K562 (cell line): ENCODE data around the gene CD52. TPM values are rescaled to one million over a fixed set of nuclear protein-coding genes. Genes with fewer than 3 reads are reported as not detected.

Source experiments
- ATAC-seq: fragments of 200-7000 bp; cut with Tn5 transposase; 3 replicates; pipeline ENCODE4 v1.9.1; 2020; ENCODE audit warnings: moderate library complexity
- BruUV-seq: library from RNA; stranded (reverse); fragments of 400-500 nt; replicated peaks from 2 replicates; lab custom pipeline; 2021; lab: Mats Ljungman, UMichigan
- CTCF ChIA-PET: fragments of 300-600 bp; formaldehyde crosslinking; extraction: SDS; loops from one replicate; lab custom pipeline; 2021; ENCODE audit warnings: low intra/inter-chr PET ratio; lab: Yijun Ruan, JAX
- POLR2A ChIA-PET: fragments of 300-600, 350-650 bp; sonication (Branson Sonifier 250); formaldehyde crosslinking; extraction: SDS; loops from one replicate; lab custom pipeline; 2021; ENCODE audit warnings: antibody characterized with exemption, inconsistent platforms; lab: Yijun Ruan, JAX
- DNase-seq, 4 experiments: peaks; one replicate each; pipeline versions ENCODE4 v3.0.0 to v3.0.0-alpha.2; 2011 to 2018; ENCODE audit warnings: low spot score in 3 of 4, mixed read lengths in 3 of 4; ENCODE audit errors: extremely low read depth in 1 of 4
- FAIRE-seq: peaks from 2 replicates; lab custom pipeline; 2011; peaks lifted over from hg19 to GRCh38; lab: Jason Lieb, UNC
- H2AFZ ChIP-seq: 2 replicates; pipeline ENCODE4 v1.6.0; 2011; ENCODE audit warnings: low read depth, low read length, control low read depth, inconsistent platforms
- H3K27ac ChIP-seq: fragments of 200-600 bp; 3 replicates; pipeline ENCODE4 v1.8.0; 2011; ENCODE audit warnings: low read depth, mild to moderate bottlenecking, control low read depth, inconsistent platforms, low read length, moderate library complexity, mixed read lengths; ENCODE audit errors: extremely low read depth
- H3K27me3 ChIP-seq, 2 experiments: fragments of 300-600 bp in 1 of 2; 2 replicates in 1 of 2; 3 replicates in 1 of 2; pipeline versions ENCODE4 v1.6.0 to v1.8.0; 2011; ENCODE audit warnings: inconsistent platforms in 2 of 2, low read length in 2 of 2, mild to moderate bottlenecking in 1 of 2, mixed read lengths in 1 of 2, moderate library complexity in 1 of 2; ENCODE audit not compliant: control insufficient read depth in 2 of 2, insufficient read depth in 2 of 2
- H3K36me3 ChIP-seq: fragments of 300-600 bp; 3 replicates; pipeline ENCODE4 v1.8.0; 2011; ENCODE audit warnings: mild to moderate bottlenecking, low read length, inconsistent platforms; ENCODE audit not compliant: control insufficient read depth, insufficient read depth
- H3K4me1 ChIP-seq, 2 experiments: fragments of 200-600 bp in 1 of 2; replicated peaks in 1 of 2; 2 replicates in 1 of 2; 3 replicates in 1 of 2; pipeline versions ENCODE4 v1.5.1 to v1.8.0; 2011; ENCODE audit warnings: inconsistent platforms in 2 of 2, low read length in 2 of 2, mild to moderate bottlenecking in 1 of 2, mixed read lengths in 1 of 2, moderate library complexity in 1 of 2; ENCODE audit not compliant: control insufficient read depth in 2 of 2, insufficient read depth in 2 of 2
- H3K4me2 ChIP-seq: 2 replicates; pipeline ENCODE4 v1.6.1; 2011; ENCODE audit warnings: low read length, control low read depth, inconsistent platforms, mixed read lengths; ENCODE audit not compliant: insufficient read depth
- H3K4me3 ChIP-seq: fragments of 200-600 bp; sonication (generic), shearing (Covaris generic); 2 replicates; pipeline ENCODE4 v1.5.1; 2016; ENCODE audit warnings: control low read depth, inconsistent platforms
- H3K79me2 ChIP-seq: fragments of 200-600 bp; 3 replicates; pipeline ENCODE4 v1.8.0; 2011; ENCODE audit warnings: low read length, inconsistent platforms; ENCODE audit not compliant: control insufficient read depth, insufficient read depth
- H3K9ac ChIP-seq, 2 experiments: 2 replicates each; pipeline versions ENCODE4 v1.6.0 to v1.6.1; 2011; ENCODE audit warnings: low read depth in 2 of 2, low read length in 2 of 2, control low read depth in 1 of 2, inconsistent platforms in 1 of 2, mild to moderate bottlenecking in 1 of 2, mixed read lengths in 1 of 2; ENCODE audit not compliant: insufficient read depth in 1 of 2
- H3K9me1 ChIP-seq: one replicate; pipeline ENCODE4 v1.6.0; 2011; ENCODE audit warnings: inconsistent platforms, mild to moderate bottlenecking, low read length, moderate library complexity; ENCODE audit not compliant: control insufficient read depth, insufficient read depth
- H3K9me3 ChIP-seq: replicated peaks from 2 replicates; pipeline ENCODE4 v1.5.1; 2011; ENCODE audit warnings: low read depth, low read length, inconsistent platforms; ENCODE audit not compliant: control insufficient read depth, insufficient read depth
- H4K20me1 ChIP-seq: replicated peaks from 2 replicates; pipeline ENCODE4 v1.6.1; 2011; ENCODE audit warnings: low read length, inconsistent platforms, mixed read lengths; ENCODE audit not compliant: control insufficient read depth, insufficient read depth
- EP300 ChIP-seq: IDR thresholded peaks from 2 replicates; pipeline ENCODE4 v1.6.1; 2012; ENCODE audit warnings: low read length, improper control_type of control experiment
- HOXB6 ChIP-seq: fragments of 250-450 bp; sonication (Bioruptor Pico); IDR thresholded peaks from 2 replicates; pipeline ENCODE4 v1.5.1; 2022; ENCODE audit warnings: mild to moderate bottlenecking, borderline replicate concordance
- SLC30A9 ChIP-seq: fragments of 250-450 bp; sonication (Bioruptor Pico); IDR thresholded peaks from 2 replicates; pipeline ENCODE4 v1.8.0; 2022; ENCODE audit warnings: mild to moderate bottlenecking, moderate library complexity
- TRIM24 ChIP-seq, 2 experiments: fragments of 450-650 bp; IDR thresholded peaks; 2 replicates each; pipeline ENCODE4 v1.6.1; 2016
- ZEB2 ChIP-seq: fragments of 450-650 bp; IDR thresholded peaks from 2 replicates; pipeline ENCODE4 v1.6.1; 2016
- ZNF551 ChIP-seq: fragments of 250-450 bp; sonication (Bioruptor Pico); IDR thresholded peaks from 2 replicates; pipeline ENCODE4 v1.5.0; 2021; ENCODE audit warnings: mild to moderate bottlenecking, moderate library complexity
- WGBS: fragments of 100-300 bp; shearing (Covaris generic); methylation state at CpG from one replicate; pipeline ENCODE4 v1.1.6; 2016; ENCODE audit warnings: low coverage, mixed read lengths; ENCODE audit not compliant: insufficient coverage; ENCODE audit errors: missing lambda C conversion rate; 5-methylcytosine and 5-hydroxymethylcytosine counted together
- in situ Hi-C: fragments of 300-500 bp; cut with MboI; formaldehyde crosslinking; loops from 4 replicates; pipeline ENCODE4 v1.15.0; 2018; ENCODE audit warnings: inconsistent platforms, mixed read lengths
- intact Hi-C: fragments of 100-400 bp; cut with micrococcal nuclease; formaldehyde crosslinking; loops from 2 replicates; pipeline ENCODE4 v1.14.2; 2022
- polyA plus RNA-seq, 8 experiments: library from polyadenylated mRNA; depleted of rRNA in 4 of 8; stranded (reverse) in 5 of 8; unstranded in 3 of 8; fragments of >200 nt; fragmentation: Nextera tagmentation in 2 of 8; fragmentation: Illumina TruSeq in 1 of 8; extraction: Ambion mirVana in 2 of 8; extraction: Trizol in 1 of 8; gene quantifications; 2 replicates each; pipeline versions ENCODE4 v1.2.1 to v1.2.3, GENCODE V29; 2011 to 2014; ENCODE audit warnings: inconsistent platforms in 1 of 8, missing spikeins in 1 of 8
- total RNA-seq, 7 experiments: library from RNA; depleted of rRNA in 6 of 7; stranded (reverse); fragments of >200 nt in 6 of 7; fragmentation: Illumina TruSeq in 2 of 7; extraction: Trizol in 2 of 7; gene quantifications; 2 replicates each; pipeline versions ENCODE4 v1.2.1 to v1.2.3, GENCODE V29; 2011 to 2021; ENCODE audit warnings: low replicate concordance in 1 of 7
- TF ChIP-seq, protein P1 (sequence below): fragments of 250-450 bp; sonication (Bioruptor Pico); IDR thresholded peaks from 2 replicates; pipeline ENCODE4 v1.5.0; 2021
- TF ChIP-seq, protein P2 (sequence below): fragments of 450-650 bp; IDR thresholded peaks from 2 replicates; pipeline ENCODE4 v1.6.1; 2017; ENCODE audit warnings: antibody characterized with exemption
- TF ChIP-seq, protein P3 (sequence below): conservative IDR thresholded peaks from 2 replicates; pipeline ENCODE4 v1.6.1; 2011; ENCODE audit warnings: low read depth, mild to moderate bottlenecking, low read length; ENCODE audit not compliant: control insufficient read depth
- TF ChIP-seq, protein P4 (sequence below), 2 experiments: fragments of 450-650 bp in 1 of 2; IDR thresholded peaks; 2 replicates each; pipeline ENCODE4 v1.6.1; 2011 to 2017; ENCODE audit warnings: low read depth in 2 of 2, antibody characterized with exemption in 1 of 2, borderline replicate concordance in 1 of 2, low read length in 1 of 2, mild to moderate bottlenecking in 1 of 2, mixed read lengths in 1 of 2; ENCODE audit not compliant: control insufficient read depth in 1 of 2

CD52 gene
- total and polyA plus RNA-seq, 9 of the 15 experiments (the other 6 are each of a cell fraction or from before 2014, with no cell fraction given) = 34.9 to 488 (median 173) TPM

DNA sequence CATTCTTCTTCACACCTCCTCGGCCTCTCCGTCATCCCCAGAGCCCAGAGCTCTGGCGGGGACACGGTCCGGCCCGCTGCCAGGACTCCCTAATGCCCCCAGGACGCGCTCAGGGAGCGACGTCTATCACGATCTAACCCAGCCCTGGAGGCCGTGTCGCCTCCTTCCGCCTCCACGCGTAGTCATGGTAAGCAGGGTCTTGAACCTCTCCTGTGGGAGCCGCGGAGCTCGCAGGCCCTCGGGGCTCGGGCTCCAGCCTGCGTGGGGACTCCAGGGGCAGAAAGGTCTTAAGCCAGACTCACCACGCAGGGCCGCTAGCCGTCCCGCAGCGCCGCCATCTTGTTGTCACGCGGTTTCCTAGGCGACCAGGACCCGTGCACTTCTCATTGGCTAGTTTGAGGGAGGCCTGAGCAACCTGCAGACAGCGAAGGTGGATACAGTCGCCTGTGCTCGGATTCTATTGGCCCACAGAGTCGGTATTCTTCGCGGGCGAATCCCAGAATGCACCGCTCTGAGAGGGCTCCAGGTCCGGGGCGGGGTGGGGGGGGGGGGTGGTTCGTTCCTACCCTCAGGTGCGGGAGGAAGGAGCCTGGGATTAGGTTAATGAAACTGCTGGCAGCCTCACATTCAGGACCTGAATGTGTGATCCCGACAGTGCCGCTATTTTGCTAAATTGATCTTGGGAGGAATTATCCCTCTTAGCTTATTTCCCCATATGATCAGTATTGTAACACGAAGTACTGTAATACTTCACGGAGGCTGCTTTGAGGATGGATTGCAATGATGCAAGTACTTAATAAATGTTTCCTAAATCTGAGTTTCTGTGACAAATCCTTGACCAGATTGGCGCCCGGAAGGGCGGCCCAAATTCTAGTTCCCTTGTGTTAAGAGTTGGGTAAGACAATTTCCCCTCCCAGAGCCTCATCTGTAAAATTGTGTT lies 11.2 kb upstream of the CD52 start, which contains the start of gene UBXN11 (continued):
- TF ChIP-seq, protein P1, sequence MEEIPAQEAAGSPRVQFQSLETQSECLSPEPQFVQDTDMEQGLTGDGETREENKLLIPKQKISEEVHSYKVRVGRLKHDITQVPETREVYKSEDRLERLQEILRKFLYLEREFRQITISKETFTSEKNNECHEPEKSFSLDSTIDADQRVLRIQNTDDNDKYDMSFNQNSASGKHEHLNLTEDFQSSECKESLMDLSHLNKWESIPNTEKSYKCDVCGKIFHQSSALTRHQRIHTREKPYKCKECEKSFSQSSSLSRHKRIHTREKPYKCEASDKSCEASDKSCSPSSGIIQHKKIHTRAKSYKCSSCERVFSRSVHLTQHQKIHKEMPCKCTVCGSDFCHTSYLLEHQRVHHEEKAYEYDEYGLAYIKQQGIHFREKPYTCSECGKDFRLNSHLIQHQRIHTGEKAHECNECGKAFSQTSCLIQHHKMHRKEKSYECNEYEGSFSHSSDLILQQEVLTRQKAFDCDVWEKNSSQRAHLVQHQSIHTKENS (CRISPR knock-in tag) = no peak
- TF ChIP-seq, protein P2, sequence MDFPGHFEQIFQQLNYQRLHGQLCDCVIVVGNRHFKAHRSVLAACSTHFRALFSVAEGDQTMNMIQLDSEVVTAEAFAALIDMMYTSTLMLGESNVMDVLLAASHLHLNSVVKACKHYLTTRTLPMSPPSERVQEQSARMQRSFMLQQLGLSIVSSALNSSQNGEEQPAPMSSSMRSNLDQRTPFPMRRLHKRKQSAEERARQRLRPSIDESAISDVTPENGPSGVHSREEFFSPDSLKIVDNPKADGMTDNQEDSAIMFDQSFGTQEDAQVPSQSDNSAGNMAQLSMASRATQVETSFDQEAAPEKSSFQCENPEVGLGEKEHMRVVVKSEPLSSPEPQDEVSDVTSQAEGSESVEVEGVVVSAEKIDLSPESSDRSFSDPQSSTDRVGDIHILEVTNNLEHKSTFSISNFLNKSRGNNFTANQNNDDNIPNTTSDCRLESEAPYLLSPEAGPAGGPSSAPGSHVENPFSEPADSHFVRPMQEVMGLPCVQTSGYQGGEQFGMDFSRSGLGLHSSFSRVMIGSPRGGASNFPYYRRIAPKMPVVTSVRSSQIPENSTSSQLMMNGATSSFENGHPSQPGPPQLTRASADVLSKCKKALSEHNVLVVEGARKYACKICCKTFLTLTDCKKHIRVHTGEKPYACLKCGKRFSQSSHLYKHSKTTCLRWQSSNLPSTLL = no peak
- TF ChIP-seq ZNF551 = no peak

DNA sequence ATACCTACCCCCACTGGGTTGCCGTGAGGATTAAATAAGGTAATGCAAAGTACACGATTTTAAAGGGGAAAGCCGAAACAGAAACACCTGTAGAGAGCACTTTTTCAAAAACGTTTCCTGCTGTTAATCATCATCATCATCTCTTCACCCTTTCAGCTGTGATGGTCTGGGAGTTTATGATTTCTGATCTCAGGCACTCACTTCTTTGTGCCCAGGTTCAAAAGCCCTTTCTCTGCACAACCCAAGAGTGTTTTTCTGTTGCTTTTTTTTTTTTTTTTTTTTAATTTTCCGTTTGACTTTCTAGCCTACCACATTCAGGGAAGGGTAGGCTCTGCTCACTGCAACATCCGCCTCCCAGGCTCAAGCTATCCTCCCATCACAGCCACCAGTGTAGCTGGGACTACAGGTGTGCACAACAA lies 10.4 kb upstream of the CD52 start:
- no TSS peak for BruUV-seq
- Histone ChIP-seq H4K20me1 (no peaks in the 10 kb centered on the region), H3K4me3 (peak overlapping the region; percentile 77), H3K36me3 (no peaks in the 10 kb centered on the region), H3K9ac (peak overlapping the region in 1 of 2 experiments; percentile 76; a peak in 2 of 4 replicates), H2AFZ (peak overlapping the region; percentile 91), H3K79me2 (peaks cover 13% of the 10 kb centered on the region; the same call in 2 of the 3 replicates), H3K4me2 (peak overlapping the region; percentile 89), H3K9me3 (no peaks in the 10 kb centered on the region), H3K27ac (peak overlapping the region; percentile 77), H3K4me1 (peaks cover 28 to 31% of the 10 kb centered on the region in 2 experiments), H3K27me3 (no peaks in the 10 kb centered on the region), H3K9me1 (no peaks in the 10 kb centered on the region)
- CTCF ChIA-PET = no interaction called here
- TF ChIP-seq, protein P3, sequence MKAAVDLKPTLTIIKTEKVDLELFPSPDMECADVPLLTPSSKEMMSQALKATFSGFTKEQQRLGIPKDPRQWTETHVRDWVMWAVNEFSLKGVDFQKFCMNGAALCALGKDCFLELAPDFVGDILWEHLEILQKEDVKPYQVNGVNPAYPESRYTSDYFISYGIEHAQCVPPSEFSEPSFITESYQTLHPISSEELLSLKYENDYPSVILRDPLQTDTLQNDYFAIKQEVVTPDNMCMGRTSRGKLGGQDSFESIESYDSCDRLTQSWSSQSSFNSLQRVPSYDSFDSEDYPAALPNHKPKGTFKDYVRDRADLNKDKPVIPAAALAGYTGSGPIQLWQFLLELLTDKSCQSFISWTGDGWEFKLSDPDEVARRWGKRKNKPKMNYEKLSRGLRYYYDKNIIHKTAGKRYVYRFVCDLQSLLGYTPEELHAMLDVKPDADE = no peak
- TF ChIP-seq ZEB2 = no peak
- TF ChIP-seq EP300 = 0 out of 2 replicates have a peak, but pooled peaks have one; percentile 3
- no peak for TF ChIP-seq SLC30A9
- no peak for TF ChIP-seq HOXB6 (CRISPR knock-in tag)
- TF ChIP-seq, protein P4, sequence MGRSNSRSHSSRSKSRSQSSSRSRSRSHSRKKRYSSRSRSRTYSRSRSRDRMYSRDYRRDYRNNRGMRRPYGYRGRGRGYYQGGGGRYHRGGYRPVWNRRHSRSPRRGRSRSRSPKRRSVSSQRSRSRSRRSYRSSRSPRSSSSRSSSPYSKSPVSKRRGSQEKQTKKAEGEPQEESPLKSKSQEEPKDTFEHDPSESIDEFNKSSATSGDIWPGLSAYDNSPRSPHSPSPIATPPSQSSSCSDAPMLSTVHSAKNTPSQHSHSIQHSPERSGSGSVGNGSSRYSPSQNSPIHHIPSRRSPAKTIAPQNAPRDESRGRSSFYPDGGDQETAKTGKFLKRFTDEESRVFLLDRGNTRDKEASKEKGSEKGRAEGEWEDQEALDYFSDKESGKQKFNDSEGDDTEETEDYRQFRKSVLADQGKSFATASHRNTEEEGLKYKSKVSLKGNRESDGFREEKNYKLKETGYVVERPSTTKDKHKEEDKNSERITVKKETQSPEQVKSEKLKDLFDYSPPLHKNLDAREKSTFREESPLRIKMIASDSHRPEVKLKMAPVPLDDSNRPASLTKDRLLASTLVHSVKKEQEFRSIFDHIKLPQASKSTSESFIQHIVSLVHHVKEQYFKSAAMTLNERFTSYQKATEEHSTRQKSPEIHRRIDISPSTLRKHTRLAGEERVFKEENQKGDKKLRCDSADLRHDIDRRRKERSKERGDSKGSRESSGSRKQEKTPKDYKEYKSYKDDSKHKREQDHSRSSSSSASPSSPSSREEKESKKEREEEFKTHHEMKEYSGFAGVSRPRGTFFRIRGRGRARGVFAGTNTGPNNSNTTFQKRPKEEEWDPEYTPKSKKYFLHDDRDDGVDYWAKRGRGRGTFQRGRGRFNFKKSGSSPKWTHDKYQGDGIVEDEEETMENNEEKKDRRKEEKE (IDR thresholded peaks at IDR 0.05; ENCODE audit: borderline replicate concordance in 1 of 2, control insufficient read depth in 1 of 2, low read depth in 2 of 2, low read length in 1 of 2) = no peak
- no peak for TF ChIP-seq TRIM24 (IDR thresholded peaks at IDR 0.05)
- POLR2A ChIA-PET = interaction anchor here (0.5 to 2.5 kb wide), 8 partner anchors 11 to 378 kb away, joined by 3 to 13 read pairs (median 3); partner anchors contain the start of gene CD52
- no peak for FAIRE-seq
- ATAC-seq = no peak
- 23% methylated on average over 6 of the region's 6 CpGs for WGBS
- in situ Hi-C loops (no loop called here), intact Hi-C loops (no loop called here)
- no peak for DNase-seq
